Uterus (tissue), 4 donors: ENCODE data around the gene STK38. TPM values are rescaled to one million over a fixed set of nuclear protein-coding genes. Genes with fewer than 3 reads are reported as not detected.

Experiments used
- DNase-seq, 2 donors: peaks; one replicate each; pipeline ENCODE4 v3.0.0-alpha.2; 2019 to 2020
- H3K27ac ChIP-seq, 2 donors: fragments of 200-600 bp; sonication (generic); 1 replicate in 1 of 2; 2 replicates in 1 of 2; pipeline ENCODE4 v1.5.1; 2016 to 2018
- H3K27me3 ChIP-seq, 2 donors: fragments of 200-600 bp; sonication (generic); one replicate each; pipeline ENCODE4 v1.5.1; 2018 to 2019; ENCODE audit warnings: control low read depth in 1 of 2
- H3K36me3 ChIP-seq, 2 donors: fragments of 200-600 bp; sonication (generic); one replicate each; pipeline ENCODE4 v1.5.1; 2019; ENCODE audit warnings: control low read depth in 1 of 2
- H3K4me1 ChIP-seq, 2 donors: fragments of 200-600 bp; sonication (generic); one replicate each; pipeline ENCODE4 v1.5.1; 2018 to 2019; ENCODE audit warnings: control low read depth in 1 of 2
- H3K4me3 ChIP-seq, 2 donors: fragments of 200-600 bp; sonication (generic); 1 replicate in 1 of 2; 2 replicates in 1 of 2; pipeline ENCODE4 v1.5.1; 2018 to 2019; ENCODE audit warnings: mild to moderate bottlenecking in 1 of 2
- H3K9me3 ChIP-seq, 2 donors: fragments of 200-600 bp; sonication (generic); one replicate each; pipeline ENCODE4 v1.5.1; 2019; ENCODE audit warnings: control low read depth in 1 of 2
- CTCF ChIP-seq, 4 experiments: fragments of 200-600 bp in 2 of 4; fragments of 450-650 bp in 2 of 4; sonication (generic) in 2 of 4; IDR thresholded peaks; one replicate each; pipeline ENCODE4 v1.5.1; 2016 to 2019; ENCODE audit warnings: antibody characterized with exemption in 4 of 4, mild to moderate bottlenecking in 2 of 4, moderate library complexity in 1 of 4
- POLR2A ChIP-seq, 2 donors: fragments of 450-650 bp; IDR thresholded peaks; one replicate each; pipeline ENCODE4 v1.6.1; 2016; ENCODE audit warnings: antibody characterized with exemption in 2 of 2, mild to moderate bottlenecking in 1 of 2, moderate library complexity in 1 of 2
- intact Hi-C: fragments of 100-400 bp; cut with DNase I; formaldehyde crosslinking; loops from one replicate; pipeline ENCODE4 v1.15.1; 2023; ENCODE audit warnings: low total_unique reads
- total RNA-seq, 4 donors: library from RNA; depleted of rRNA in 3 of 4; stranded (reverse); fragments of >200 nt in 3 of 4; gene quantifications; one replicate each; pipeline versions ENCODE4 v1.1.0 to v1.2.4, GENCODE V29; 2014 to 2023
- donor health status: DM: yes; HTN: yes; CAD: no.

STK38 gene
- total RNA-seq, 4 donors from 2014 or later = 10.6 to 30.0 (median 20.5) TPM

- intact Hi-C loops = no loop called here
- Histone ChIP-seq H3K27me3 (no peaks in the 10 kb centered on the region), H3K9me3 (no peaks in the 10 kb centered on the region), H3K27ac (no peak overlapping the region), H3K36me3 (no peaks in the 10 kb centered on the region), H3K4me1 (no peaks in the 10 kb centered on the region), H3K4me3 (no peak overlapping the region)
- TF ChIP-seq POLR2A (IDR thresholded peaks at IDR 0.05) = no peak
- no peak for TF ChIP-seq CTCF (IDR thresholded peaks at IDR 0.05)
- no peak for DNase-seq
Measured at GRCh38 chr6:36479256-36479655, 68.0 kb downstream of the STK38 start.

- intact Hi-C loops = no loop called here
- DNase-seq = no peak
- no peak overlapping the region for H3K4me3 ChIP-seq
- TF ChIP-seq POLR2A (IDR thresholded peaks at IDR 0.05) (no peak), CTCF (IDR thresholded peaks at IDR 0.05) (no peak)
- no peaks in the 10 kb centered on the region for H3K27me3 ChIP-seq
- no peaks in the 10 kb centered on the region for H3K4me1 ChIP-seq
- no peak overlapping the region for H3K27ac ChIP-seq
- H3K9me3 ChIP-seq = no peaks in the 10 kb centered on the region
- no peaks in the 10 kb centered on the region for H3K36me3 ChIP-seq
Measured at GRCh38 chr6:36478051-36478526, 69.2 kb downstream of the STK38 start.

- no peak overlapping the region for H3K4me3 ChIP-seq
- no peak overlapping the region for H3K27ac ChIP-seq
- H3K27me3 ChIP-seq = no peaks in the 10 kb centered on the region
- no peaks in the 10 kb centered on the region for H3K9me3 ChIP-seq
- no peaks in the 10 kb centered on the region for H3K36me3 ChIP-seq
- DNase-seq = no peak
- intact Hi-C loops = no loop called here
- H3K4me1 ChIP-seq = no peaks in the 10 kb centered on the region
- no peak for TF ChIP-seq POLR2A (IDR thresholded peaks at IDR 0.05)
- no peak for TF ChIP-seq CTCF (IDR thresholded peaks at IDR 0.05)
Measured at GRCh38 chr6:36469946-36470345, 77.3 kb downstream of the STK38 start.

- Histone ChIP-seq H3K4me3 (no peak overlapping the region), H3K9me3 (no peaks in the 10 kb centered on the region), H3K36me3 (no peaks in the 10 kb centered on the region), H3K27ac (no peak overlapping the region), H3K4me1 (no peaks in the 10 kb centered on the region), H3K27me3 (no peaks in the 10 kb centered on the region)
- TF ChIP-seq POLR2A (IDR thresholded peaks at IDR 0.05) (no peak), CTCF (IDR thresholded peaks at IDR 0.05) (no peak)
- intact Hi-C loops = no loop called here
- DNase-seq = no peak
Measured at GRCh38 chr6:36469148-36469661, 78.1 kb downstream of the STK38 start.

- no peak for DNase-seq
- intact Hi-C loops = no loop called here
- TF ChIP-seq CTCF (IDR thresholded peaks at IDR 0.05) (no peak), POLR2A (IDR thresholded peaks at IDR 0.05) (no peak)
- H3K4me3 ChIP-seq = no peak overlapping the region
- H3K27me3 ChIP-seq = no peaks in the 10 kb centered on the region
- no peak overlapping the region for H3K27ac ChIP-seq
- no peaks in the 10 kb centered on the region for H3K9me3 ChIP-seq
- no peaks in the 10 kb centered on the region for H3K36me3 ChIP-seq
- no peaks in the 10 kb centered on the region for H3K4me1 ChIP-seq
Measured at GRCh38 chr6:36467625-36468024, 79.7 kb downstream of the STK38 start.
